Keratinocyte (primary cell): ENCODE results near the gene CA7. TPM values are rescaled to one million over a fixed set of nuclear protein-coding genes. Genes with fewer than 3 reads are reported as not detected.

Experiments used
- DNase-seq: peaks from one replicate; pipeline ENCODE4 v3.0.0-alpha.2; 2011; ENCODE audit warnings: low read depth, missing footprints, low spot score
- FAIRE-seq: peaks from 2 replicates; lab custom pipeline; 2011; peaks lifted over from hg19 to GRCh38; lab: Jason Lieb, UNC
- H2AFZ ChIP-seq: 2 replicates; pipeline ENCODE4 v1.6.0; 2012; ENCODE audit warnings: low read length, control low read depth, inconsistent platforms; ENCODE audit not compliant: control insufficient read depth
- H3K27ac ChIP-seq: 2 replicates; pipeline ENCODE4 v1.5.1; 2011; ENCODE audit warnings: low read length; ENCODE audit not compliant: control insufficient read depth, insufficient read depth
- H3K27me3 ChIP-seq: 3 replicates; pipeline ENCODE4 v1.6.0; 2011; ENCODE audit warnings: low read length; ENCODE audit not compliant: control insufficient read depth, insufficient read depth; ENCODE audit errors: extremely low read depth
- H3K36me3 ChIP-seq, 2 experiments: 2 replicates in 1 of 2; 3 replicates in 1 of 2; pipeline ENCODE4 v1.5.1; 2011; ENCODE audit warnings: low read length in 2 of 2, mild to moderate bottlenecking in 1 of 2; ENCODE audit not compliant: control insufficient read depth in 2 of 2, insufficient read depth in 2 of 2; ENCODE audit errors: extremely low read depth in 1 of 2
- H3K4me1 ChIP-seq: 3 replicates; pipeline ENCODE4 v1.5.1; 2011; ENCODE audit warnings: low read length; ENCODE audit not compliant: control insufficient read depth, insufficient read depth; ENCODE audit errors: extremely low read depth
- H3K4me2 ChIP-seq: 3 replicates; pipeline ENCODE4 v1.6.0; 2011; ENCODE audit warnings: low read depth, low read length; ENCODE audit not compliant: control insufficient read depth, insufficient read depth; ENCODE audit errors: extremely low read depth
- H3K4me3 ChIP-seq, 3 experiments: fragments of 200-600 bp in 1 of 3; sonication (generic) in 1 of 3; 2 replicates in 2 of 3; 3 replicates in 1 of 3; pipeline ENCODE4 v1.5.1; 2011 to 2016; ENCODE audit warnings: low read length in 3 of 3, mild to moderate bottlenecking in 3 of 3, control low read depth in 2 of 3, inconsistent platforms in 1 of 3, low read depth in 1 of 3, mixed read lengths in 1 of 3, mixed run types in 1 of 3, moderate library complexity in 1 of 3; ENCODE audit not compliant: control insufficient read depth in 2 of 3, insufficient read depth in 2 of 3; ENCODE audit errors: extremely low read depth in 1 of 3
- H3K79me2 ChIP-seq: 2 replicates; pipeline ENCODE4 v1.6.0; 2012; ENCODE audit warnings: low read length; ENCODE audit not compliant: control insufficient read depth, insufficient read depth
- H3K9ac ChIP-seq: 3 replicates; pipeline ENCODE4 v1.6.0; 2011; ENCODE audit warnings: low read length; ENCODE audit not compliant: control insufficient read depth, insufficient read depth; ENCODE audit errors: extremely low read depth
- H3K9me1 ChIP-seq: 3 replicates; pipeline ENCODE4 v1.6.0; 2011; ENCODE audit warnings: low read length; ENCODE audit not compliant: control insufficient read depth, insufficient read depth; ENCODE audit errors: extremely low read depth
- H3K9me3 ChIP-seq: 2 replicates; pipeline ENCODE4 v1.5.1; 2012; ENCODE audit warnings: low read depth, low read length; ENCODE audit not compliant: control insufficient read depth
- H4K20me1 ChIP-seq: 3 replicates; pipeline ENCODE4 v1.6.0; 2011; ENCODE audit warnings: low read length; ENCODE audit not compliant: control insufficient read depth, insufficient read depth; ENCODE audit errors: extremely low read depth
- EZH2 ChIP-seq: IDR thresholded peaks from one replicate; pipeline ENCODE4 v1.6.1; 2012; ENCODE audit warnings: inconsistent platforms, mild to moderate bottlenecking, low read length, moderate library complexity
- dilution Hi-C: fragments of 300-500 bp; cut with MboI; formaldehyde crosslinking; loops from one replicate; pipeline ENCODE4 v1.7.0; 2020; ENCODE audit warnings: low sequenced_read_pairs; ENCODE audit not compliant: extremely low pct_ligation_motif_present
- polyA plus RNA-seq, 5 experiments: library from polyadenylated mRNA; depleted of rRNA in 3 of 5; stranded (reverse) in 3 of 5; stranded (forward) in 1 of 5; unstranded in 1 of 5; fragments of >200 nt; gene quantifications; 1 replicate in 1 of 5; 2 replicates in 3 of 5; 3 replicates in 1 of 5; pipeline versions ENCODE4 v1.2.1 to v1.2.3, GENCODE V29; 2011 to 2012; ENCODE audit warnings: missing spikeins in 2 of 5, low read depth in 1 of 5, low replicate concordance in 1 of 5
- TF ChIP-seq, protein P1 (sequence below), 3 experiments: IDR thresholded peaks in 1 of 3; conservative IDR thresholded peaks in 1 of 3; optimal IDR thresholded peaks in 1 of 3; 2 replicates in 2 of 3; 3 replicates in 1 of 3; pipeline versions ENCODE3 to v1.5.1; 2011; ENCODE audit warnings: low read length in 3 of 3, mild to moderate bottlenecking in 3 of 3, moderate library complexity in 2 of 3, control low read depth in 1 of 3, inconsistent platforms in 1 of 3; ENCODE audit not compliant: insufficient read depth in 2 of 3; ENCODE audit errors: extremely low read depth in 1 of 3

The CA7 gene
- polyA plus RNA-seq, 1 donor (not counting 4 experiments of a cell fraction or from before 2014, with no cell fraction given) = not detected

DNA sequence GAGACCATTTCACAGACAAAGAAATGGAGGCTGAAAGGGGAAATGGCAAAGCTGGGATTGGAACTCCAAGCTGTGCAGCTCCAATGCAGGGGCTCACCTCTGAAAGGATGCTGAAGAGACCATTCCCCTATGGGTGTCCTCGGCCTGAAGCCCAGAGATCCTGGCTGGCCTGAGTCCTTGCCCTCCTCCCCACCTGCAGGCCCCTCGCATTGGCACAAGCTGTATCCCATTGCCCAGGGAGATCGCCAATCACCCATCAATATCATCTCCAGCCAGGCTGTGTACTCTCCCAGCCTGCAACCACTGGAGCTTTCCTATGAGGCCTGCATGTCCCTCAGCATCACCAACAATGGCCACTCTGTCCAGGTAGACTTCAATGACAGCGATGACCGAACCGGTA, 2.6 kb downstream of the CA7 start:
- Histone ChIP-seq H3K27ac (no peak overlapping the region), H3K4me3 (no peak overlapping the region), H3K36me3 (no peaks in the 10 kb centered on the region), H2AFZ (no peak overlapping the region), H3K9me1 (no peaks in the 10 kb centered on the region), H3K9ac (no peak overlapping the region), H3K27me3 (peaks cover 64% of the 10 kb centered on the region), H3K4me1 (no peaks in the 10 kb centered on the region), H3K79me2 (no peaks in the 10 kb centered on the region), H3K9me3 (no peaks in the 10 kb centered on the region), H3K4me2 (no peak overlapping the region), H4K20me1 (no peaks in the 10 kb centered on the region)
- no peak for FAIRE-seq
- no peak for DNase-seq
- dilution Hi-C loops = no loop called here
- TF ChIP-seq, protein P1, sequence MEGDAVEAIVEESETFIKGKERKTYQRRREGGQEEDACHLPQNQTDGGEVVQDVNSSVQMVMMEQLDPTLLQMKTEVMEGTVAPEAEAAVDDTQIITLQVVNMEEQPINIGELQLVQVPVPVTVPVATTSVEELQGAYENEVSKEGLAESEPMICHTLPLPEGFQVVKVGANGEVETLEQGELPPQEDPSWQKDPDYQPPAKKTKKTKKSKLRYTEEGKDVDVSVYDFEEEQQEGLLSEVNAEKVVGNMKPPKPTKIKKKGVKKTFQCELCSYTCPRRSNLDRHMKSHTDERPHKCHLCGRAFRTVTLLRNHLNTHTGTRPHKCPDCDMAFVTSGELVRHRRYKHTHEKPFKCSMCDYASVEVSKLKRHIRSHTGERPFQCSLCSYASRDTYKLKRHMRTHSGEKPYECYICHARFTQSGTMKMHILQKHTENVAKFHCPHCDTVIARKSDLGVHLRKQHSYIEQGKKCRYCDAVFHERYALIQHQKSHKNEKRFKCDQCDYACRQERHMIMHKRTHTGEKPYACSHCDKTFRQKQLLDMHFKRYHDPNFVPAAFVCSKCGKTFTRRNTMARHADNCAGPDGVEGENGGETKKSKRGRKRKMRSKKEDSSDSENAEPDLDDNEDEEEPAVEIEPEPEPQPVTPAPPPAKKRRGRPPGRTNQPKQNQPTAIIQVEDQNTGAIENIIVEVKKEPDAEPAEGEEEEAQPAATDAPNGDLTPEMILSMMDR (optimal IDR thresholded peaks at IDR 0.05 in 1 of 3, IDR thresholded peaks at IDR 0.05 in 1 of 3, conservative IDR thresholded peaks at IDR 0.05 in 1 of 3; ENCODE audit: extremely low read depth in 1 of 3, insufficient read depth in 2 of 3, low read length in 3 of 3) = no peak
- no peak for TF ChIP-seq EZH2

DNA sequence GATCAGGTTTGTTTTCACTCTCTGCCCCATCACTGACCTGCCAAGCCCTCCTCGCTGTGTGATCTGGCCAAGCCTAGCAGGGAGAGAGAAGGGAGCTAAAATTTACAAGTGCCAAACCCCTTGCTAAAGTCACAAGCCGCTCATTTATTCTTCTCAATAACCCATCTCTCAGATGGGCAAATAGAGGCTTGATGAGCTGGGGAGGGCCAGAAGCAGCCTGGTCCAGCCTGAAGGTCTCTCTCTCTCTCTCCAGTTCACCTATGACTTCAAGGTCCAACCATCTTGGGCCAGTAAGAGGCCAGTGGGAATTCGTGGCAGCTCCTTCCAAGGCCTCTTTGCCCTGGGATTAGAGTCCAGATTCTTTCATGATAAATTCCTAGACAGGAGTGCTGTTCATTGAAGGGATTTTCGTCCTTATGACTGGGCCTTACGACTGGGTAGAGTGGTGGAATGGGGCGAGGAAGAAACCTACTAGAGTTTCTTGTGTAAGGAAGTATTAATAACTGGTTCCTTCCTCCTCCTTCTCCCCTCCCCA, 3.4 kb downstream of the CA7 start:
- no peak overlapping the region for H3K4me2 ChIP-seq
- no peak overlapping the region for H2AFZ ChIP-seq
- H3K4me1 ChIP-seq = no peaks in the 10 kb centered on the region
- H3K27ac ChIP-seq = no peak overlapping the region
- no peaks in the 10 kb centered on the region for H3K9me3 ChIP-seq
- H3K79me2 ChIP-seq = no peaks in the 10 kb centered on the region
- no peaks in the 10 kb centered on the region for H3K9me1 ChIP-seq
- H4K20me1 ChIP-seq = no peaks in the 10 kb centered on the region
- no peak for FAIRE-seq
- H3K27me3 ChIP-seq = peaks cover 64% of the 10 kb centered on the region
- no peak overlapping the region for H3K9ac ChIP-seq
- TF ChIP-seq, protein P1 (optimal IDR thresholded peaks at IDR 0.05 in 1 of 3, IDR thresholded peaks at IDR 0.05 in 1 of 3, conservative IDR thresholded peaks at IDR 0.05 in 1 of 3; ENCODE audit: extremely low read depth in 1 of 3, insufficient read depth in 2 of 3, low read length in 3 of 3) = no peak
- TF ChIP-seq EZH2 = no peak
- H3K4me3 ChIP-seq = no peak overlapping the region
- no peaks in the 10 kb centered on the region for H3K36me3 ChIP-seq
- dilution Hi-C loops = no loop called here
- no peak for DNase-seq
